Upper lobe of left lung (tissue), 6 donors: ENCODE results near the gene PGD. TPM values are rescaled to one million over a fixed set of nuclear protein-coding genes. Genes with fewer than 3 reads are reported as not detected.

Experiments used
- ATAC-seq, 2 donors: fragments of 200-7000 bp; cut with Tn5 transposase; one replicate each; pipeline ENCODE4 v1.9.1; 2022; ENCODE audit warnings: mild to moderate bottlenecking in 2 of 2, moderate library complexity in 2 of 2; ENCODE audit not compliant: low FRiP score in 2 of 2
- DNase-seq, 2 donors: peaks; one replicate each; pipeline ENCODE4 v3.0.0-alpha.2; 2019 to 2020
- H3K27ac ChIP-seq, 4 donors: fragments of 200-600 bp; sonication (generic); one replicate each; pipeline ENCODE4 v1.5.1; 2016 to 2019
- H3K27me3 ChIP-seq, 4 donors: fragments of 200-600 bp; sonication (generic); one replicate each; pipeline ENCODE4 v1.5.1; 2017 to 2019
- H3K36me3 ChIP-seq, 4 donors: fragments of 200-600 bp; sonication (generic); one replicate each; pipeline ENCODE4 v1.5.1; 2016 to 2019
- H3K4me1 ChIP-seq, 4 donors: fragments of 200-600 bp; sonication (generic); one replicate each; pipeline ENCODE4 v1.5.1; 2018 to 2019
- H3K4me3 ChIP-seq, 4 donors: fragments of 200-600 bp; sonication (generic); one replicate each; pipeline ENCODE4 v1.5.1; 2017 to 2019; ENCODE audit warnings: mild to moderate bottlenecking in 2 of 4, moderate library complexity in 1 of 4
- H3K9me3 ChIP-seq, 4 donors: fragments of 200-600 bp; sonication (generic); one replicate each; pipeline ENCODE4 v1.5.1; 2018 to 2019
- CTCF ChIP-seq, 6 experiments: fragments of 450-650 bp in 4 of 6; fragments of 200-600 bp in 2 of 6; sonication (generic) in 2 of 6; IDR thresholded peaks; one replicate each; pipeline ENCODE4 v1.5.1; 2016 to 2019; ENCODE audit warnings: antibody characterized with exemption in 6 of 6
- EP300 ChIP-seq, 4 donors: sonication (generic); formaldehyde crosslinking; IDR thresholded peaks; one replicate each; pipeline ENCODE4 v1.5.1; 2017; ENCODE audit warnings: antibody characterized with exemption in 4 of 4, control low read depth in 2 of 4
- POLR2A ChIP-seq, 4 donors: fragments of 450-650 bp; IDR thresholded peaks; one replicate each; pipeline ENCODE4 v1.5.1; 2016 to 2017; ENCODE audit warnings: antibody characterized with exemption in 4 of 4, mild to moderate bottlenecking in 2 of 4
- POLR2AphosphoS5 ChIP-seq, 2 donors: sonication (generic); formaldehyde crosslinking; IDR thresholded peaks; one replicate each; pipeline ENCODE4 v1.5.1; 2017; ENCODE audit warnings: antibody characterized with exemption in 2 of 2
- WGBS, 2 donors: methylation state at CpG; one replicate each; pipeline ENCODE4 v1.1.5; 2017 to 2018; 5-methylcytosine and 5-hydroxymethylcytosine counted together
- total RNA-seq, 6 donors: library from RNA; depleted of rRNA in 4 of 6; stranded (reverse); fragments of >200 nt in 4 of 6; gene quantifications; one replicate each; pipeline versions ENCODE4 v1.1.0 to v1.2.1, GENCODE V29; 2016 to 2021
- donor health status: DM: no; HTN: no; CAD: no; lungs with moderate emphysema.
- donor health status: DM: no; HTN: yes; CAD: no; lungs with severe emphysema.

PGD gene
- total RNA-seq = 100 to 1,000 TPM; 118 to 211 (median 183) TPM

GRCh38 chr1:10398734-10399443 lies at the start of gene PGD:
Gene PGD, plus strand, starts transcription at chr1:10399064. Its CDS starts 54 bp downstream, at chr1:10399118.
- DNase-seq (peak; percentile 99), ATAC-seq (peak; percentile 98 to 100)
- peak within 1 kb of the TSS; percentile 75 to 96 (median 91) for H3K4me3 ChIP-seq
- peak in 2 of 6 experiments; percentile 21 to 33 for TF ChIP-seq CTCF (IDR thresholded peaks at IDR 0.05)
- TF ChIP-seq EP300 (IDR thresholded peaks at IDR 0.05) = peak in 1 of 4 donors; percentile 27
- TF ChIP-seq POLR2AphosphoS5 (IDR thresholded peaks at IDR 0.05) = peak; percentile 76 to 80
- peak; percentile 58 to 89 (median 74) for TF ChIP-seq POLR2A (IDR thresholded peaks at IDR 0.05)
- 1% methylated on average over 27 of the region's 76 CpGs; no CpG with 5 or more reads in 1 of the 2 donors for WGBS, 2 donors
- H3K27me3 ChIP-seq = no peaks in the 10 kb centered on the region
- H3K9me3 ChIP-seq = no peaks in the 10 kb centered on the region
- H3K27ac ChIP-seq = peak within 1 kb of the TSS; percentile 91 to 95 (median 92)
- peaks cover 4 to 13% (median 13%) of the 10 kb centered on the region in 4 donors for H3K36me3 ChIP-seq
- peaks cover 13 to 28% (median 20%) of the 10 kb centered on the region in 4 donors for H3K4me1 ChIP-seq

- no peak for ATAC-seq
- no peaks in the 10 kb centered on the region for H3K4me1 ChIP-seq
- 69 to 71% methylated on average over 4 of the region's 4 CpGs for WGBS, 2 donors
These were observed 45.6 kb upstream of the PGD start for GRCh38 chr1:10353282-10353681.

GRCh38 chr1:10353693-10354092 lies 45.2 kb upstream of the PGD start:
- no peak overlapping the region for H3K27ac ChIP-seq
- WGBS, 2 donors = 69 to 83% methylated on average over 2 of the region's 2 CpGs
- H3K4me3 ChIP-seq = no peak overlapping the region
- DNase-seq = no peak
- no peaks in the 10 kb centered on the region for H3K9me3 ChIP-seq
- no peak for ATAC-seq
- peaks cover 6 to 66% (median 17%) of the 10 kb centered on the region in 4 donors for H3K36me3 ChIP-seq
- H3K27me3 ChIP-seq = no peaks in the 10 kb centered on the region
- TF ChIP-seq POLR2AphosphoS5 (IDR thresholded peaks at IDR 0.05) (no peak), POLR2A (IDR thresholded peaks at IDR 0.05) (no peak), EP300 (IDR thresholded peaks at IDR 0.05) (no peak), CTCF (IDR thresholded peaks at IDR 0.05) (no peak)
- no peaks in the 10 kb centered on the region for H3K4me1 ChIP-seq

More at GRCh38 chr1:10353282-10353681, 45.6 kb upstream of the PGD start:
- TF ChIP-seq POLR2AphosphoS5 (IDR thresholded peaks at IDR 0.05) = no peak
- no peak for TF ChIP-seq POLR2A (IDR thresholded peaks at IDR 0.05)
- TF ChIP-seq EP300 (IDR thresholded peaks at IDR 0.05) = no peak
- TF ChIP-seq CTCF (IDR thresholded peaks at IDR 0.05) = no peak
- H3K27ac ChIP-seq = no peak overlapping the region
- peaks cover 8 to 70% (median 19%) of the 10 kb centered on the region in 4 donors for H3K36me3 ChIP-seq
- no peak for DNase-seq
- no peaks in the 10 kb centered on the region for H3K9me3 ChIP-seq
- no peaks in the 10 kb centered on the region for H3K27me3 ChIP-seq
- H3K4me3 ChIP-seq = no peak overlapping the region

- Histone ChIP-seq H3K9me3 (no peaks in the 10 kb centered on the region), H3K4me3 (no peak overlapping the region), H3K4me1 (no peaks in the 10 kb centered on the region), H3K27me3 (no peaks in the 10 kb centered on the region), H3K36me3 (peaks cover 12 to 47% (median 23%) of the 10 kb centered on the region in 4 donors), H3K27ac (no peak overlapping the region)
- ATAC-seq = no peak
- no peak for TF ChIP-seq POLR2AphosphoS5 (IDR thresholded peaks at IDR 0.05)
- no peak for TF ChIP-seq CTCF (IDR thresholded peaks at IDR 0.05)
- no peak for TF ChIP-seq EP300 (IDR thresholded peaks at IDR 0.05)
- no peak for TF ChIP-seq POLR2A (IDR thresholded peaks at IDR 0.05)
- WGBS, 2 donors = 67 to 82% methylated on average over 1 of the region's 1 CpG
- no peak for DNase-seq
These were observed 38.8 kb upstream of the PGD start for GRCh38 chr1:10360045-10360444.
